Upper lobe of left lung (tissue), 4 donors: Measurements from ENCODE around the gene FBLN7.

ENCODE experiments used
- CTCF ChIP-seq, 6 experiments: fragments of 450-650 bp in 4 of 6; fragments of 200-600 bp in 2 of 6; sonication (generic) in 2 of 6; IDR thresholded peaks; one replicate each; pipeline ENCODE4 v1.5.1; 2016 to 2019; ENCODE audit warnings: antibody characterized with exemption in 6 of 6
- EP300 ChIP-seq, 4 donors: sonication (generic); formaldehyde crosslinking; IDR thresholded peaks; one replicate each; pipeline ENCODE4 v1.5.1; 2017; ENCODE audit warnings: antibody characterized with exemption in 4 of 4, control low read depth in 2 of 4
- POLR2A ChIP-seq, 4 donors: fragments of 450-650 bp; IDR thresholded peaks; one replicate each; pipeline ENCODE4 v1.5.1; 2016 to 2017; ENCODE audit warnings: antibody characterized with exemption in 4 of 4, mild to moderate bottlenecking in 2 of 4
- POLR2AphosphoS5 ChIP-seq, 2 donors: sonication (generic); formaldehyde crosslinking; IDR thresholded peaks; one replicate each; pipeline ENCODE4 v1.5.1; 2017; ENCODE audit warnings: antibody characterized with exemption in 2 of 2

DNA sequence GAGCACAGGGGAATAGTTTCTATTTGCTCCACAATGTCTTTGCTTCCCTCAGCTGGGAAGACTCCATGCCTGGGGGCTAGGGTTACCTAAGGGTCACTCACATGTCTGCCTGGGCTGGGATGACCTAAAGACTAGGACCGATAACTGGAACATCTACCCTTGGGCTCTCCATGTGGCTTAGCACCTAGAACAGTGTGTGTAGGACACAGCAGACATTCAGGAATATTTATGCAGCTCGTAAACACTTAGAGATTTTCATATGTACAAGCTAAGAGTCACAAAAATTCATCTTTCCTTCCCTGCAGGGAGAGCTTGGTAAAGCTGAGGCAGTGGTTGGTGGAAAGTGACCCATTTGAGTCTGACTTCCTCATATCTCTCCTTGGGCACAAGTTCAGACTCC is 55.8 kb downstream of the FBLN7 start:
- TF ChIP-seq CTCF (IDR thresholded peaks at IDR 0.05) (no peak), EP300 (IDR thresholded peaks at IDR 0.05) (no peak), POLR2A (IDR thresholded peaks at IDR 0.05) (no peak), POLR2AphosphoS5 (IDR thresholded peaks at IDR 0.05) (no peak)
